ENCODE measurements around the gene PNPLA7.
A peak's percentile ranks its signal among the peaks of the same experiment; 100 is the strongest.
"Not testable (repeated sequence)": the region's sequence is repeated elsewhere in the genome, so short reads cannot be mapped to it uniquely, and the experiment has no call there.

The PNPLA7 gene

GRCh38 chr9:137564817-137565411, 14.7 kb upstream of the PNPLA7 start:
- DNase-seq: no peak
- H3K27me3 Mint-ChIP-seq: no peaks in the 10 kb centered on the region
- peaks cover 36% of the 10 kb centered on the region for H3K36me3 Mint-ChIP-seq (ENCODE audit: insufficient read depth)
- H3K9me3 Mint-ChIP-seq: no peaks in the 10 kb centered on the region
- peak overlapping the region; percentile 81 to 86 for H3K27ac Mint-ChIP-seq
- H3K4me1 Mint-ChIP-seq (ENCODE audit: low read depth in 2 of 2): peaks cover 6 to 12% of the 10 kb centered on the region in 2 donors
- no peak for ATAC-seq (replicated peaks)
- no peak overlapping the region for H3K4me3 Mint-ChIP-seq

- no peaks in the 10 kb centered on the region for H3K27me3 Mint-ChIP-seq
- no peaks in the 10 kb centered on the region for H3K9me3 Mint-ChIP-seq
- peaks cover 36% of the 10 kb centered on the region for H3K36me3 Mint-ChIP-seq (ENCODE audit: insufficient read depth)
- no peak overlapping the region for H3K4me3 Mint-ChIP-seq
- peak overlapping the region; percentile 81 to 86 for H3K27ac Mint-ChIP-seq
- DNase-seq: no peak
- ATAC-seq (replicated peaks): no peak
- peaks cover 6 to 12% of the 10 kb centered on the region in 2 donors for H3K4me1 Mint-ChIP-seq (ENCODE audit: low read depth in 2 of 2)
Measured at GRCh38 chr9:137564134-137564533, 13.9 kb upstream of the PNPLA7 start.

GRCh38 chr9:137558127-137558526, 7.9 kb upstream of the PNPLA7 start:
- peaks cover 46% of the 10 kb centered on the region for H3K36me3 Mint-ChIP-seq (ENCODE audit: insufficient read depth)
- DNase-seq: no peak
- H3K4me3 Mint-ChIP-seq: no peak overlapping the region
- ATAC-seq (replicated peaks): no peak
- H3K27me3 Mint-ChIP-seq: no peaks in the 10 kb centered on the region
- no peaks in the 10 kb centered on the region for H3K9me3 Mint-ChIP-seq
- H3K27ac Mint-ChIP-seq: no peak overlapping the region
- H3K4me1 Mint-ChIP-seq (ENCODE audit: low read depth in 2 of 2): peaks cover 0 to 2% of the 10 kb centered on the region in 2 donors

GRCh38 chr9:137556069-137556838, 6.1 kb upstream of the PNPLA7 start:
- Mint-ChIP-seq H3K27me3 (no peaks in the 10 kb centered on the region), H3K36me3 (ENCODE audit: insufficient read depth) (peaks cover 41% of the 10 kb centered on the region), H3K4me3 (no peak overlapping the region), H3K4me1 (ENCODE audit: low read depth in 2 of 2) (peaks cover 4 to 9% of the 10 kb centered on the region in 2 donors), H3K9me3 (no peaks in the 10 kb centered on the region), H3K27ac (no peak overlapping the region)
- DNase-seq (no peak), ATAC-seq (replicated peaks) (no peak)

GRCh38 chr9:137555179-137555578, 5.0 kb upstream of the PNPLA7 start:
- ATAC-seq (replicated peaks): no peak
- no peak for DNase-seq
- no peaks in the 10 kb centered on the region for H3K9me3 Mint-ChIP-seq
- no peak overlapping the region for H3K27ac Mint-ChIP-seq
- no peaks in the 10 kb centered on the region for H3K27me3 Mint-ChIP-seq
- peaks cover 7 to 11% of the 10 kb centered on the region in 2 donors for H3K4me1 Mint-ChIP-seq (ENCODE audit: low read depth in 2 of 2)
- no peak overlapping the region for H3K4me3 Mint-ChIP-seq
- peaks cover 36% of the 10 kb centered on the region for H3K36me3 Mint-ChIP-seq (ENCODE audit: insufficient read depth)

GRCh38 chr9:137554349-137554748, 4.1 kb upstream of the PNPLA7 start:
- Mint-ChIP-seq H3K4me1 (ENCODE audit: low read depth in 2 of 2) (peaks cover 8 to 11% of the 10 kb centered on the region in 2 donors), H3K36me3 (ENCODE audit: insufficient read depth) (peaks cover 36% of the 10 kb centered on the region), H3K27me3 (no peaks in the 10 kb centered on the region), H3K27ac (no peak overlapping the region), H3K4me3 (no peak overlapping the region), H3K9me3 (no peaks in the 10 kb centered on the region)
- ATAC-seq (replicated peaks) (no peak), DNase-seq (no peak)

GRCh38 chr9:137553654-137554053, 3.5 kb upstream of the PNPLA7 start:
- not testable (repeated sequence) for H3K4me3 Mint-ChIP-seq; H3K27ac Mint-ChIP-seq; ATAC-seq (replicated peaks); H3K9me3 Mint-ChIP-seq; DNase-seq; H3K27me3 Mint-ChIP-seq
- peaks cover 35% of the 10 kb centered on the region for H3K36me3 Mint-ChIP-seq (ENCODE audit: insufficient read depth)
- peaks cover 8 to 11% of the 10 kb centered on the region in 2 donors for H3K4me1 Mint-ChIP-seq (ENCODE audit: low read depth in 2 of 2)

GRCh38 chr9:137552022-137552768, 2.0 kb upstream of the PNPLA7 start:
- peak overlapping the region in 1 of 2 donors; percentile 78 for H3K27ac Mint-ChIP-seq
- peaks cover 21% of the 10 kb centered on the region for H3K36me3 Mint-ChIP-seq (ENCODE audit: insufficient read depth)
- peak in 2 of 3 experiments; percentile 15 to 31 for DNase-seq
- H3K27me3 Mint-ChIP-seq: no peaks in the 10 kb centered on the region
- peak; percentile 23 for ATAC-seq (replicated peaks)
- H3K4me3 Mint-ChIP-seq: peak overlapping the region; percentile 86
- H3K9me3 Mint-ChIP-seq: no peaks in the 10 kb centered on the region
- peaks cover 8 to 11% of the 10 kb centered on the region in 2 donors for H3K4me1 Mint-ChIP-seq (ENCODE audit: low read depth in 2 of 2)

GRCh38 chr9:137551264-137552021, 1.2 kb upstream of the PNPLA7 start, which contains the start of gene MRPL41:
MRPL41 (plus strand) TSS chr9:137551879; CDS start chr9:137552082, 203 bp downstream.
- ATAC-seq (replicated peaks) (peak; percentile 92), DNase-seq (peak; percentile 69 to 79 (median 74))
- H3K27me3 Mint-ChIP-seq: no peaks in the 10 kb centered on the region
- peaks cover 21% of the 10 kb centered on the region for H3K36me3 Mint-ChIP-seq (ENCODE audit: insufficient read depth)
- peaks cover 8 to 11% of the 10 kb centered on the region in 2 donors for H3K4me1 Mint-ChIP-seq (ENCODE audit: low read depth in 2 of 2)
- H3K27ac Mint-ChIP-seq: peak within 1 kb of the TSS in 1 of 2 donors; percentile 78
- no peaks in the 10 kb centered on the region for H3K9me3 Mint-ChIP-seq
- peak within 1 kb of the TSS; percentile 86 for H3K4me3 Mint-ChIP-seq

GRCh38 chr9:137550958-137551263, 709 bp upstream of the PNPLA7 start:
- H3K9me3 Mint-ChIP-seq, H3K27ac Mint-ChIP-seq, H3K27me3 Mint-ChIP-seq, DNase-seq: not testable (repeated sequence)
- peak overlapping the region; percentile 86 for H3K4me3 Mint-ChIP-seq
- peaks cover 21% of the 10 kb centered on the region for H3K36me3 Mint-ChIP-seq (ENCODE audit: insufficient read depth)
- peak; percentile 4 for ATAC-seq (replicated peaks)
- H3K4me1 Mint-ChIP-seq (ENCODE audit: low read depth in 2 of 2): peaks cover 8 to 11% of the 10 kb centered on the region in 2 donors

GRCh38 chr9:137547687-137548543, 2.3 kb downstream of the PNPLA7 start:
- H3K27me3 Mint-ChIP-seq: peaks cover 0 to 6% of the 10 kb centered on the region in 2 donors
- peak overlapping the region in 1 of 2 donors; percentile 46 for H3K4me3 Mint-ChIP-seq
- H3K27ac Mint-ChIP-seq: no peak overlapping the region
- H3K36me3 Mint-ChIP-seq (ENCODE audit: insufficient read depth): peaks cover 11% of the 10 kb centered on the region
- DNase-seq (no peak), ATAC-seq (replicated peaks) (no peak)
- H3K4me1 Mint-ChIP-seq (ENCODE audit: low read depth in 2 of 2): peaks cover 8 to 10% of the 10 kb centered on the region in 2 donors
- H3K9me3 Mint-ChIP-seq: no peaks in the 10 kb centered on the region

- DNase-seq: no peak
- H3K27ac Mint-ChIP-seq: no peak overlapping the region
- H3K9me3 Mint-ChIP-seq: no peaks in the 10 kb centered on the region
- peaks cover 0 to 6% of the 10 kb centered on the region in 2 donors for H3K27me3 Mint-ChIP-seq
- H3K36me3 Mint-ChIP-seq (ENCODE audit: insufficient read depth): no peaks in the 10 kb centered on the region
- peaks cover 0 to 1% of the 10 kb centered on the region in 2 donors for H3K4me1 Mint-ChIP-seq (ENCODE audit: low read depth in 2 of 2)
- no peak for ATAC-seq (replicated peaks)
- no peak overlapping the region for H3K4me3 Mint-ChIP-seq
Measured at GRCh38 chr9:137545123-137545522, 5.1 kb downstream of the PNPLA7 start.
